Ovary (tissue), 9 donors: ENCODE measurements around the gene PHACTR1. TPM values are rescaled to one million over a fixed set of nuclear protein-coding genes. Genes with fewer than 3 reads are reported as not detected.

ENCODE experiments used
- DNase-seq, 5 donors: peaks; one replicate each; pipeline ENCODE4 v3.0.0-alpha.2; 2019 to 2020
- H3K27ac ChIP-seq, 2 donors: fragments of 200-600 bp; one replicate each; pipeline versions ENCODE4 v1.5.1 to v1.8.0; 2019 to 2022
- H3K27me3 ChIP-seq: fragments of 200-600 bp; one replicate; pipeline ENCODE4 v1.8.0; 2022
- H3K36me3 ChIP-seq: fragments of 200-600 bp; sonication (generic); one replicate; pipeline ENCODE4 v1.5.1; 2019
- H3K4me1 ChIP-seq: one replicate; pipeline ENCODE4 v1.8.1; 2013; ENCODE audit warnings: mild to moderate bottlenecking, moderate library complexity; ENCODE audit not compliant: insufficient read depth
- H3K4me3 ChIP-seq: fragments of 200-600 bp; sonication (generic); one replicate; pipeline ENCODE4 v1.5.1; 2017
- H3K9me3 ChIP-seq, 2 donors: fragments of 200-600 bp in 1 of 2; sonication (generic) in 1 of 2; one replicate each; pipeline versions ENCODE4 v1.5.1 to v1.8.1; 2013 to 2019; ENCODE audit warnings: mild to moderate bottlenecking in 1 of 2, moderate library complexity in 1 of 2
- CTCF ChIP-seq, 3 donors: fragments of 450-650 bp in 2 of 3; fragments of 200-600 bp in 1 of 3; IDR thresholded peaks; one replicate each; pipeline versions ENCODE4 v1.5.1 to v1.8.0; 2016 to 2022; ENCODE audit warnings: antibody characterized with exemption in 3 of 3, mild to moderate bottlenecking in 1 of 3
- EP300 ChIP-seq: sonication (generic); formaldehyde crosslinking; IDR thresholded peaks from one replicate; pipeline ENCODE4 v1.6.1; 2017; ENCODE audit warnings: antibody characterized with exemption
- POLR2A ChIP-seq: fragments of 450-650 bp; IDR thresholded peaks from one replicate; pipeline ENCODE4 v1.6.1; 2017; ENCODE audit warnings: antibody characterized with exemption, mild to moderate bottlenecking, moderate library complexity
- WGBS, 3 donors: extraction: QIAGEN DNeasy Blood & Tissue Kit in 1 of 3; methylation state at CpG; one replicate each; pipeline versions ENCODE4 v1.1.5 to v1.1.7; 2013 to 2017; 5-methylcytosine and 5-hydroxymethylcytosine counted together
- intact Hi-C, 4 donors: fragments of 100-400 bp; cut with DNase I; formaldehyde crosslinking; loops; one replicate each; pipeline versions ENCODE4 v1.11.0 to v1.15.1; 2022 to 2023
- polyA plus RNA-seq, 2 donors: library from polyadenylated mRNA; stranded (reverse); fragments of 200-250 nt in 1 of 2; fragments of 350-450 nt in 1 of 2; fragmentation: Illumina TruSeq in 1 of 2; extraction: RNeasy Lipid Tissue Mini Kit (QIAGEN cat#74804) in 1 of 2; gene quantifications; one replicate each; pipeline ENCODE4 v1.2.3, GENCODE V29; 2013 to 2014
- total RNA-seq, 7 donors: library from RNA; depleted of rRNA in 2 of 7; stranded (reverse); fragments of >200 nt in 2 of 7; fragmentation: NEBNext Ultra II Directional in 3 of 7; extraction: Animal tissue kit (Norgen Biotek cat#: 25700) in 3 of 7; gene quantifications; one replicate each; pipeline versions ENCODE4 v1.1.0 to v1.2.4, GENCODE V29; 2016 to 2023
- donor health status: DM: no; HTN: no; CAD: no; lungs with moderate emphysema.
- donor health status: DM: no; HTN: no; CAD: no.
- donor health status: Bipolar disorder and iron deficiency.
- donor health status: DM: yes; HTN: yes; CAD: no.
- donor health status: DM: no; HTN: no; CAD: no.
- donor health status: DM: yes; HTN: yes; CAD: no.

PHACTR1 gene
- total and polyA plus RNA-seq, 9 donors: 0.48 to 10.9 (median 3.7) TPM

- no peaks in the 10 kb centered on the region for H3K27me3 ChIP-seq
- no peak for DNase-seq
- peaks cover 0 to 7% of the 10 kb centered on the region in 2 donors for H3K9me3 ChIP-seq
- 95 to 98% (median 96%) methylated on average over 7 of the region's 7 CpGs for WGBS, 3 donors
- no peaks in the 10 kb centered on the region for H3K4me1 ChIP-seq
- H3K36me3 ChIP-seq: no peaks in the 10 kb centered on the region
- TF ChIP-seq POLR2A: no peak
- TF ChIP-seq EP300: no peak
- no peak for TF ChIP-seq CTCF (IDR thresholded peaks at IDR 0.05)
- no peak overlapping the region for H3K27ac ChIP-seq
- H3K4me3 ChIP-seq: no peak overlapping the region
- intact Hi-C loops: no loop called here
Observed at GRCh38 chr6:13287104-13287503, 570.5 kb downstream of the PHACTR1 start.

- TF ChIP-seq EP300: no peak
- TF ChIP-seq POLR2A: no peak
- no peak for TF ChIP-seq CTCF (IDR thresholded peaks at IDR 0.05)
- Histone ChIP-seq H3K36me3 (no peaks in the 10 kb centered on the region), H3K4me1 (no peaks in the 10 kb centered on the region), H3K27ac (no peak overlapping the region), H3K9me3 (peaks cover 0 to 7% of the 10 kb centered on the region in 2 donors), H3K4me3 (no peak overlapping the region), H3K27me3 (no peaks in the 10 kb centered on the region)
- WGBS, 3 donors: 85 to 96% (median 96%) methylated on average over 9 of the region's 9 CpGs
- intact Hi-C loops: no loop called here
- DNase-seq: no peak
Observed at GRCh38 chr6:13288481-13288880, 571.9 kb downstream of the PHACTR1 start.

GRCh38 chr6:13288969-13289391 lies 572.4 kb downstream of the PHACTR1 start:
- DNase-seq: no peak
- intact Hi-C loops: no loop called here
- Histone ChIP-seq H3K36me3 (no peaks in the 10 kb centered on the region), H3K27ac (no peak overlapping the region), H3K9me3 (peaks cover 0 to 7% of the 10 kb centered on the region in 2 donors), H3K4me3 (no peak overlapping the region), H3K27me3 (no peaks in the 10 kb centered on the region), H3K4me1 (no peaks in the 10 kb centered on the region)
- no peak for TF ChIP-seq EP300
- TF ChIP-seq POLR2A: no peak
- no peak for TF ChIP-seq CTCF (IDR thresholded peaks at IDR 0.05)
- 88 to 93% (median 93%) methylated on average over 13 of the region's 13 CpGs for WGBS, 3 donors

GRCh38 chr6:13289789-13290318 lies 573.3 kb downstream of the PHACTR1 start:
- Histone ChIP-seq H3K4me1 (no peaks in the 10 kb centered on the region), H3K9me3 (peaks cover 0 to 7% of the 10 kb centered on the region in 2 donors), H3K36me3 (no peaks in the 10 kb centered on the region), H3K27me3 (no peaks in the 10 kb centered on the region), H3K27ac (no peak overlapping the region), H3K4me3 (no peak overlapping the region)
- TF ChIP-seq CTCF (IDR thresholded peaks at IDR 0.05): no peak
- no peak for TF ChIP-seq POLR2A
- TF ChIP-seq EP300: no peak
- DNase-seq: no peak
- 61 to 68% (median 64%) methylated on average over 9 of the region's 9 CpGs for WGBS, 3 donors
- intact Hi-C loops: no loop called here
